ENCODE results near the gene CHI3L2. TPM values are rescaled to one million over a fixed set of nuclear protein-coding genes. Genes with fewer than 3 reads are reported as not detected.

The CHI3L2 gene
- total and polyA plus RNA-seq, 9 of the 15 experiments (the other 6 are each of a cell fraction or from before 2014, with no cell fraction given), result 0.07 to 0.27 (median 0.15) TPM; not detected in 6

- no peak for TF ChIP-seq ZNF24 (IDR thresholded peaks at IDR 0.05)
- TF ChIP-seq, protein P1, sequence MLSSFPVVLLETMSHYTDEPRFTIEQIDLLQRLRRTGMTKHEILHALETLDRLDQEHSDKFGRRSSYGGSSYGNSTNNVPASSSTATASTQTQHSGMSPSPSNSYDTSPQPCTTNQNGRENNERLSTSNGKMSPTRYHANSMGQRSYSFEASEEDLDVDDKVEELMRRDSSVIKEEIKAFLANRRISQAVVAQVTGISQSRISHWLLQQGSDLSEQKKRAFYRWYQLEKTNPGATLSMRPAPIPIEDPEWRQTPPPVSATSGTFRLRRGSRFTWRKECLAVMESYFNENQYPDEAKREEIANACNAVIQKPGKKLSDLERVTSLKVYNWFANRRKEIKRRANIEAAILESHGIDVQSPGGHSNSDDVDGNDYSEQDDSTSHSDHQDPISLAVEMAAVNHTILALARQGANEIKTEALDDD (IDR thresholded peaks at IDR 0.05), result no peak
- no peak for TF ChIP-seq SMC3 (conservative IDR thresholded peaks at IDR 0.05; ENCODE audit: insufficient read depth, low read depth, low read length)
- TF ChIP-seq, protein P2, sequence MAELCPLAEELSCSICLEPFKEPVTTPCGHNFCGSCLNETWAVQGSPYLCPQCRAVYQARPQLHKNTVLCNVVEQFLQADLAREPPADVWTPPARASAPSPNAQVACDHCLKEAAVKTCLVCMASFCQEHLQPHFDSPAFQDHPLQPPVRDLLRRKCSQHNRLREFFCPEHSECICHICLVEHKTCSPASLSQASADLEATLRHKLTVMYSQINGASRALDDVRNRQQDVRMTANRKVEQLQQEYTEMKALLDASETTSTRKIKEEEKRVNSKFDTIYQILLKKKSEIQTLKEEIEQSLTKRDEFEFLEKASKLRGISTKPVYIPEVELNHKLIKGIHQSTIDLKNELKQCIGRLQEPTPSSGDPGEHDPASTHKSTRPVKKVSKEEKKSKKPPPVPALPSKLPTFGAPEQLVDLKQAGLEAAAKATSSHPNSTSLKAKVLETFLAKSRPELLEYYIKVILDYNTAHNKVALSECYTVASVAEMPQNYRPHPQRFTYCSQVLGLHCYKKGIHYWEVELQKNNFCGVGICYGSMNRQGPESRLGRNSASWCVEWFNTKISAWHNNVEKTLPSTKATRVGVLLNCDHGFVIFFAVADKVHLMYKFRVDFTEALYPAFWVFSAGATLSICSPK (IDR thresholded peaks at IDR 0.05; ENCODE audit: borderline replicate concordance), result no peak
- TF ChIP-seq CTBP1 (IDR thresholded peaks at IDR 0.05; ENCODE audit: borderline replicate concordance), result no peak
Observed at GRCh38 chr1:111249960-111250359, 22.4 kb downstream of the CHI3L2 start (continued).

DNA sequence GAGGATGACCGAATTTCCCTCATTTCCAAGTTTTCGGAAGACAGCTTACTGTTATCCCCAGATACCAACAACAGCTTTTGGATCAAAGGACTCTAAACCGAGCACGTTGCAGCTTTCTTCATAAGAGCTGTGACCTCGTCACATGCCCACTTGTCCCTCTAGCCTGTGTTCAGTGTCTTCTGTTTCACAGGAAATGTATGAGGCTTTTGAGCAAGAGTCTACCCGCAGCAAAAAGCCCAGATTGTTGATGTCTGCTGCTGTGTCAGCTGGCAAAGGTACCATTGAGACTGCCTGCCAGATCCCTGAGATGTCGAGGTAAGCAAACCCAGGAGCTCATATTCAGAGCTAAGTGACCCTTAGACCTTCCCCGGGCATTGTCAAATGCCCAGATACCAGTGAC, 24.1 kb downstream of the CHI3L2 start:
- 1% methylated on average over 8 of the region's 8 CpGs for WGBS (ENCODE audit: insufficient coverage, low coverage, missing lambda C conversion rate)
- no peak for TF ChIP-seq CEBPG (CRISPR knock-in tag; IDR thresholded peaks at IDR 0.05)
- no peak for TF ChIP-seq CEBPG (tag; conservative IDR thresholded peaks at IDR 0.05 in 1 of 2, IDR thresholded peaks at IDR 0.05 in 1 of 2)
- TF ChIP-seq KLF13 (tag; IDR thresholded peaks at IDR 0.05; ENCODE audit: borderline replicate concordance, low read depth), result no peak
- no peak for TF ChIP-seq HDAC6 (IDR thresholded peaks at IDR 0.05; ENCODE audit: low read depth, low read length)
- TF ChIP-seq KDM1A (IDR thresholded peaks at IDR 0.05), result no peak
- TF ChIP-seq PYGO2 (tag; IDR thresholded peaks at IDR 0.05), result no peak
- no peak for TF ChIP-seq SRSF9 (IDR thresholded peaks at IDR 0.05; ENCODE audit: borderline replicate concordance, low read depth, low read length)
- no peak for TF ChIP-seq NEUROD1 (IDR thresholded peaks at IDR 0.05; ENCODE audit: borderline replicate concordance, low read depth, low read length, partially characterized antibody)
- no peak for TF ChIP-seq ELF2 (CRISPR knock-in tag; IDR thresholded peaks at IDR 0.05)
- no peak for TF ChIP-seq KLF10 (CRISPR knock-in tag; IDR thresholded peaks at IDR 0.05)
- TF ChIP-seq, protein P3, sequence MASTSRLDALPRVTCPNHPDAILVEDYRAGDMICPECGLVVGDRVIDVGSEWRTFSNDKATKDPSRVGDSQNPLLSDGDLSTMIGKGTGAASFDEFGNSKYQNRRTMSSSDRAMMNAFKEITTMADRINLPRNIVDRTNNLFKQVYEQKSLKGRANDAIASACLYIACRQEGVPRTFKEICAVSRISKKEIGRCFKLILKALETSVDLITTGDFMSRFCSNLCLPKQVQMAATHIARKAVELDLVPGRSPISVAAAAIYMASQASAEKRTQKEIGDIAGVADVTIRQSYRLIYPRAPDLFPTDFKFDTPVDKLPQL (IDR thresholded peaks at IDR 0.05; ENCODE audit: extremely low read depth, insufficient read length), result no peak
- no peak for TF ChIP-seq RFX1 (IDR thresholded peaks at IDR 0.05)
- no peak for DNase-seq (ENCODE audit: extremely low read depth in 1 of 4, low spot score in 3 of 4)
- no TSS peak for BruUV-seq (replicated peaks)
- no peaks in the 10 kb centered on the region for H3K79me2 ChIP-seq (ENCODE audit: control insufficient read depth, insufficient read depth, low read length)
- no peak overlapping the region for H3K4me3 ChIP-seq
- intact Hi-C loops (cut with micrococcal nuclease) (no loop called here), in situ Hi-C loops (cut with MboI) (no loop called here)
- peaks cover 9% of the 10 kb centered on the region in 2 experiments; a peak in 2 of 5 replicates for H3K27me3 ChIP-seq (ENCODE audit: control insufficient read depth in 2 of 2, insufficient read depth in 2 of 2, low read length in 2 of 2)
- CTCF ChIA-PET (ENCODE audit: low intra/inter-chr PET ratio), result no interaction called here
- H4K20me1 ChIP-seq (replicated peaks; ENCODE audit: control insufficient read depth, insufficient read depth, low read length), result peaks cover 4% of the 10 kb centered on the region; the same call in 1 of the 2 replicates
- no peaks in the 10 kb centered on the region for H3K4me1 ChIP-seq (replicated peaks in 1 of 2; ENCODE audit: control insufficient read depth in 2 of 2, insufficient read depth in 2 of 2, low read length in 2 of 2)
- no peaks in the 10 kb centered on the region for H3K9me1 ChIP-seq (ENCODE audit: control insufficient read depth, insufficient read depth, low read length)
- no peaks in the 10 kb centered on the region for H3K9me3 ChIP-seq (replicated peaks; ENCODE audit: control insufficient read depth, insufficient read depth, low read depth, low read length)
- POLR2A ChIA-PET, result no interaction called here
- H3K36me3 ChIP-seq (ENCODE audit: control insufficient read depth, insufficient read depth, low read length), result no peaks in the 10 kb centered on the region
- no peak overlapping the region for H2AFZ ChIP-seq (ENCODE audit: low read depth, low read length)
- no peak overlapping the region for H3K27ac ChIP-seq (ENCODE audit: extremely low read depth, low read depth, low read length)
- H3K9ac ChIP-seq (ENCODE audit: insufficient read depth in 1 of 2, low read depth in 2 of 2, low read length in 2 of 2), result no peak overlapping the region
- ATAC-seq, result no peak
- no peak for FAIRE-seq
- no peak overlapping the region for H3K4me2 ChIP-seq (ENCODE audit: insufficient read depth, low read length)
